Body of pancreas (tissue), 4 donors: ENCODE data around the gene NKD2. TPM values are rescaled to one million over a fixed set of nuclear protein-coding genes. Genes with fewer than 3 reads are reported as not detected.

ENCODE experiments used
- ATAC-seq: fragments of 150-250 bp; one replicate; pipeline ENCODE4 v1.9.1; 2016
- DNase-seq, 4 donors: peaks; one replicate each; pipeline ENCODE4 v3.0.0-alpha.2; 2019
- H3K27ac ChIP-seq, 4 donors: fragments of 200-600 bp; sonication (generic); 1 replicate in 3 of 4; 2 replicates in 1 of 4; pipeline versions ENCODE4 v1.5.1 to v1.6.1; 2016 to 2019; ENCODE audit warnings: mild to moderate bottlenecking in 1 of 4, mixed read lengths in 1 of 4, moderate library complexity in 1 of 4
- H3K27me3 ChIP-seq, 2 donors: fragments of 200-600 bp; sonication (generic); one replicate each; pipeline ENCODE4 v1.6.0; 2016; ENCODE audit warnings: mild to moderate bottlenecking in 1 of 2
- H3K36me3 ChIP-seq, 2 donors: fragments of 200-600 bp; sonication (generic); replicated peaks in 1 of 2; 2 replicates each; pipeline ENCODE4 v1.5.1; 2016; ENCODE audit warnings: low read depth in 2 of 2; ENCODE audit not compliant: insufficient read depth in 1 of 2
- H3K4me1 ChIP-seq: fragments of 200-600 bp; sonication (generic); one replicate; pipeline ENCODE4 v1.6.0; 2016
- H3K4me3 ChIP-seq, 2 donors: fragments of 200-600 bp; sonication (generic); 1 replicate in 1 of 2; 2 replicates in 1 of 2; pipeline ENCODE4 v1.5.1; 2016 to 2019
- H3K9me3 ChIP-seq, 3 donors: fragments of 200-600 bp; sonication (generic); 1 replicate in 2 of 3; 2 replicates in 1 of 3; pipeline ENCODE4 v1.5.1; 2016
- POLR2A ChIP-seq, 3 donors: fragments of 450-650 bp; IDR thresholded peaks; one replicate each; pipeline ENCODE4 v1.6.1; 2016; ENCODE audit warnings: antibody characterized with exemption in 3 of 3, mild to moderate bottlenecking in 2 of 3
- WGBS, 2 donors: methylation state at CpG; one replicate each; pipeline ENCODE4 v1.1.5; 2017; 5-methylcytosine and 5-hydroxymethylcytosine counted together
- intact Hi-C: fragments of 100-400 bp; cut with DNase I; formaldehyde crosslinking; loops from one replicate; pipeline ENCODE4 v1.15.1; 2023
- total RNA-seq, 2 donors: library from RNA; depleted of rRNA; stranded (reverse); fragments of >200 nt; gene quantifications; one replicate each; pipeline ENCODE4 v1.1.0, GENCODE V29; 2016
- TF ChIP-seq, protein P1 (sequence below), 7 experiments: fragments of 450-650 bp in 4 of 7; fragments of 200-600 bp in 3 of 7; sonication (generic) in 3 of 7; IDR thresholded peaks; one replicate each; pipeline ENCODE4 v1.5.1; 2016 to 2019; ENCODE audit warnings: antibody characterized with exemption in 7 of 7

The NKD2 gene
- total RNA-seq, 2 donors from 2014 or later = 4.2 to 12.2 TPM

DNA sequence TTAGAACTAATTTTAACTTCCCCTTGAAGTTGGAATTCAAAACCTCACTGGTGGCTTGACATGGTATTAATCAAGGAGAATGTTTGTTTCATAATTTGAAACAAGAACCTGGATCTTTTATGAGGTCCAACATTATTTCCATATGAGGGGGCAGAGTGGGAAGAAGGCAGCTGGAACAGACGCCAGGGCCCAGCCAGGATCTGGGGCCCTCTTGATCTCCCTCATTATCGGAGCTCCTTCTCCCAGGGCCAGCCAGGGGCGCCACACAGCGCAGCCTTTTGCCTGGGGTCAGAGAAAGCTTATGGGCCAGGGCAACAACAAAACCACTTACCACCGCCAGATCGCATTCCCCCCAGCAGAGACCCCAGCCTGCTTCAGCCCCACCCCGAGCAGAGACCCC is 27.1 kb upstream of the NKD2 start:
- H3K4me1 ChIP-seq = peaks cover 9% of the 10 kb centered on the region
- H3K27ac ChIP-seq = peak overlapping the region in 1 of 4 donors; percentile 65
- intact Hi-C loops = no loop called here
- H3K36me3 ChIP-seq = no peaks in the 10 kb centered on the region
- DNase-seq = no peak
- WGBS, 2 donors = 69 to 80% methylated on average over 4 to 5 of the region's 7 CpGs
- no peak overlapping the region for H3K4me3 ChIP-seq
- no peak for ATAC-seq
- no peaks in the 10 kb centered on the region for H3K27me3 ChIP-seq
- no peaks in the 10 kb centered on the region for H3K9me3 ChIP-seq
- TF ChIP-seq POLR2A (IDR thresholded peaks at IDR 0.05) = no peak
- TF ChIP-seq, protein P1, sequence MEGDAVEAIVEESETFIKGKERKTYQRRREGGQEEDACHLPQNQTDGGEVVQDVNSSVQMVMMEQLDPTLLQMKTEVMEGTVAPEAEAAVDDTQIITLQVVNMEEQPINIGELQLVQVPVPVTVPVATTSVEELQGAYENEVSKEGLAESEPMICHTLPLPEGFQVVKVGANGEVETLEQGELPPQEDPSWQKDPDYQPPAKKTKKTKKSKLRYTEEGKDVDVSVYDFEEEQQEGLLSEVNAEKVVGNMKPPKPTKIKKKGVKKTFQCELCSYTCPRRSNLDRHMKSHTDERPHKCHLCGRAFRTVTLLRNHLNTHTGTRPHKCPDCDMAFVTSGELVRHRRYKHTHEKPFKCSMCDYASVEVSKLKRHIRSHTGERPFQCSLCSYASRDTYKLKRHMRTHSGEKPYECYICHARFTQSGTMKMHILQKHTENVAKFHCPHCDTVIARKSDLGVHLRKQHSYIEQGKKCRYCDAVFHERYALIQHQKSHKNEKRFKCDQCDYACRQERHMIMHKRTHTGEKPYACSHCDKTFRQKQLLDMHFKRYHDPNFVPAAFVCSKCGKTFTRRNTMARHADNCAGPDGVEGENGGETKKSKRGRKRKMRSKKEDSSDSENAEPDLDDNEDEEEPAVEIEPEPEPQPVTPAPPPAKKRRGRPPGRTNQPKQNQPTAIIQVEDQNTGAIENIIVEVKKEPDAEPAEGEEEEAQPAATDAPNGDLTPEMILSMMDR (IDR thresholded peaks at IDR 0.05) = no peak

DNA sequence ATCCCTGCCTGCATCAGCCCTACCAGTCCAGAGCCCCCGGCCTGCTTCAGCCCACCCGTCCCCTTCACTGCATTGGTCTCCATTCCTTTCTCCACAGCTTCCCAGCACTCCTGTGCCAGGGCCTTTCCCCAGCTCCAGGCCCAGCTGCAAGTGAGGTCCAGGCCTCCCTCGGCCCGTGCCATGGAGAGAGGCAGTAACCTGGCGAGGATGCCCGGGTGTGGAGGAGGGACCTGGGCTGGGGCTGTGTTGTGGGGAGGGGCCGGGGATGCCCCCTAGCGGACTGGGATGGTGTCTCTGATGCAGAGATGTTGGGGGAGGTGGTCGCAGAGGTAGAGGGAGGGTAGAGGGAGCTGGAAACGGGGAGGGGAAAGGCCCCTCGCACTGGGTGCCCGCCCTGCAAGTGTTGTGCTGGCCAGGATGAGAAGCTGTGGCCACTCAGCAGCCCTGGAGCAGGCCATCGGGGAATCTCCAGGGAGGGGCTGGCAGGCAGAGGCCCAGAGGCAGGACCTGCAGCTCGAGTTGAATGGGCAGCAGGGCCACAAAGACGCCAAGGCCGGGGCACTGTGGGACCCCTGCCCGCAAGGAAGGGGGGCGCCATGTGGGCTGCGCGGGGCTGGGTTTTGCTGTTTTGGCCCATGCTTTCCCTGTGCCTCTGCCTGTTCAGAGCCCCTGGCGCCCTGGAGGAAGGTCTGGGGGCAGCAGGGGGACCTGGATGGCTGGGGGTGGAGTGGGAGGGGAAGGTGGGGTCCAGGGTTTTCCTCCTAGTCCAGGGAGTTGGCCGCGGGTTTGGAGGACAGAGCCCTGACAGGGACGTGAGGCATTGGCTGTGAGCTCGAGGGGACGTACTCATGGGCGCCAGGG is 26.0 kb upstream of the NKD2 start:
- ATAC-seq = no peak
- WGBS, 2 donors = 59 to 60% methylated on average over 18 to 26 of the region's 27 CpGs
- intact Hi-C loops = no loop called here

DNA sequence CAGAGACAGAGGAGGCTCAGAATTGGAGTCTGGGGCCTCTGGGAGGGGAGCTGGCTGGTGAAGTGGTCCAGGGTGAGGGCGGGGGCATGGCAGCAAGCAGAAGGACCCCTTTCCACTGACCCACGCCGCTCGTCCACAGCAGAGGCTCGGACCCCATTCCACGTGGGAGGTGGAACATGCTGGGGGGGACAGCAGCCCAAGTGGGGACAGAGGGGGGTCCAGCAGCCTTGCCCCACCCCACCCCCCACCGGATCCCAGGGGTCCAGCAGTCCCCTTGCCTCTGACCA is 25.4 kb upstream of the NKD2 start:
- Histone ChIP-seq H3K4me1 (peaks cover 9% of the 10 kb centered on the region), H3K36me3 (no peaks in the 10 kb centered on the region), H3K27me3 (no peaks in the 10 kb centered on the region), H3K9me3 (no peaks in the 10 kb centered on the region), H3K4me3 (no peak overlapping the region), H3K27ac (no peak overlapping the region)
- WGBS, 2 donors = 59 to 73% methylated on average over 7 of the region's 7 CpGs
- intact Hi-C loops = no loop called here
- DNase-seq = no peak
- no peak for TF ChIP-seq POLR2A (IDR thresholded peaks at IDR 0.05)
- ATAC-seq = no peak

More for the DNA sequence above, 26.0 kb upstream of the NKD2 start:
- H3K9me3 ChIP-seq = no peaks in the 10 kb centered on the region
- H3K27me3 ChIP-seq = no peaks in the 10 kb centered on the region
- no peak overlapping the region for H3K27ac ChIP-seq
- TF ChIP-seq, protein P1 (IDR thresholded peaks at IDR 0.05) = no peak
- no peak for TF ChIP-seq POLR2A (IDR thresholded peaks at IDR 0.05)
- H3K4me1 ChIP-seq = peaks cover 9% of the 10 kb centered on the region
- no peaks in the 10 kb centered on the region for H3K36me3 ChIP-seq
- DNase-seq = peak in 1 of 4 donors; percentile 13
- H3K4me3 ChIP-seq = no peak overlapping the region

DNA sequence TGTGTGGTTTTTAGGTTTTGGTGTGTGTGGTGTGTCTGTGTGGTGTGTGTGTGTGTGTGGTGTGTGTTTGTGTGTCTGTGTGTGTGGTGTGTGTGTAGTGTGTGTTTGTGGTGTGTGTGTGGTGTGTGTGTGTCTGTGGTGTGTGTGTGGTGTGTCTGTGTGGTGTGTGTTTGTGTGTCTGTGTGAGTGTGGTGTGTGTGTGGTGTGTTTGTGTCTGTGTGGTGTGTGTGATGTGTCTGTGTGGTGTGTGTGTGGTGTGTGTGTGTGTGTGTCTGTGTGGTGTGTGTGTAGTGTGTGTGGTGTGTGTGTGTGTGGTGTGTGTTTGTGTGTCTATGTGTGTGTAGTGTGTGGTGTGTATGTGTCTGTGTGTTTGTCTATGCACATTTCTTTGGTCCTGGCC is 25.0 kb upstream of the NKD2 start:
- no peak for TF ChIP-seq POLR2A (IDR thresholded peaks at IDR 0.05)
- TF ChIP-seq, protein P1 (IDR thresholded peaks at IDR 0.05) = no peak
- Histone ChIP-seq H3K9me3 (no peaks in the 10 kb centered on the region), H3K4me1 (peaks cover 9% of the 10 kb centered on the region), H3K27me3 (no peaks in the 10 kb centered on the region), H3K4me3 (no peak overlapping the region), H3K36me3 (no peaks in the 10 kb centered on the region), H3K27ac (no peak overlapping the region)
- DNase-seq (no peak), ATAC-seq (no peak)
- intact Hi-C loops = no loop called here

DNA sequence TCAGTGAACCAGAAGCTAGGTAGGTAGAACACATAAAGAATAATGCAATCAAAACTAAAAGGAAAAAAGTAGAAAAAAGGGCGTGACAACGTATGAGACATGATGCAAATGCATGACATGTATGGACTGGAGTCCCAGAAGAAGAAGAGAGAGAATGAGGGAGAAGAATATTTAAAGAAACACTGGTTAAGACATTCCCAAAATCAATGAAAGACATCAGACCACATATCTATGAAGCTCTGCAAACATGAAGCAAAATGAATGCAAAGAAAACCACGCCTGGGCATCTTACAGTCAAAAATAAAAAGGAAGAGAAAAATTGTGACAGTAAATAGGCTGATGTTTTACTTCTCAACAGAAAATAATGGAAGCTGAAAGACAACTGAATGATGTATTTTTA is 23.8 kb upstream of the NKD2 start:
- no peaks in the 10 kb centered on the region for H3K9me3 ChIP-seq
- no peak overlapping the region for H3K4me3 ChIP-seq
- 64 to 83% methylated on average over 3 of the region's 3 CpGs for WGBS, 2 donors
- no peak for TF ChIP-seq POLR2A (IDR thresholded peaks at IDR 0.05)
- TF ChIP-seq, protein P1 (IDR thresholded peaks at IDR 0.05) = no peak
- no peak overlapping the region for H3K27ac ChIP-seq
- no peaks in the 10 kb centered on the region for H3K27me3 ChIP-seq
- intact Hi-C loops = no loop called here
- ATAC-seq (no peak), DNase-seq (no peak)
- H3K4me1 ChIP-seq = peaks cover 8% of the 10 kb centered on the region
- no peaks in the 10 kb centered on the region for H3K36me3 ChIP-seq
